MM.1S (cell line): ENCODE data around the gene SLC2A1.
A peak's percentile ranks its signal among the peaks of the same experiment; 100 is the strongest.

Experiments
- DNase-seq: peaks from one replicate; pipeline ENCODE4 v3.0.0-alpha.2; 2015
- H2AFZ ChIP-seq: fragments of 300-600 bp; sonication (generic); 2 replicates; pipeline ENCODE4 v1.6.0; 2016; ENCODE audit warnings: antibody characterized with exemption, low read length
- H3F3A ChIP-seq: fragments of 300-600 bp; sonication (generic); 2 replicates; pipeline ENCODE4 v1.6.1; 2016; ENCODE audit warnings: mild to moderate bottlenecking, antibody characterized with exemption, low read length, moderate library complexity, mixed read lengths; ENCODE audit not compliant: insufficient read depth
- H3K27ac ChIP-seq: fragments of 300-600 bp; sonication (generic); 2 replicates; pipeline ENCODE4 v1.5.1; 2016; ENCODE audit warnings: mild to moderate bottlenecking, low read length
- H3K27me3 ChIP-seq: fragments of 300-600 bp; sonication (generic); replicated peaks from 2 replicates; pipeline ENCODE4 v1.6.0; 2016; ENCODE audit warnings: low read length; ENCODE audit not compliant: insufficient read depth
- H3K36me3 ChIP-seq: fragments of 300-600 bp; sonication (generic); replicated peaks from 2 replicates; pipeline ENCODE4 v1.6.1; 2016; ENCODE audit warnings: mild to moderate bottlenecking, low read length, mixed read lengths; ENCODE audit not compliant: insufficient read depth
- H3K4me1 ChIP-seq: fragments of 300-600 bp; sonication (generic); 2 replicates; pipeline ENCODE4 v1.6.1; 2016; ENCODE audit warnings: low read length, mixed read lengths
- H3K4me2 ChIP-seq: fragments of 300-600 bp; sonication (generic); 2 replicates; pipeline ENCODE4 v1.6.0; 2016; ENCODE audit warnings: low read depth, low read length
- H3K4me3 ChIP-seq: fragments of 300-600 bp; sonication (generic); 2 replicates; pipeline ENCODE4 v1.5.1; 2016; ENCODE audit warnings: low read length, mixed read lengths
- H3K79me2 ChIP-seq: fragments of 300-600 bp; sonication (generic); 2 replicates; pipeline ENCODE4 v1.6.1; 2016; ENCODE audit warnings: mixed run types, low read length, mixed read lengths
- H3K9ac ChIP-seq: fragments of 300-600 bp; sonication (generic); 2 replicates; pipeline ENCODE4 v1.6.1; 2016; ENCODE audit warnings: low read length, mixed read lengths
- H3K9me2 ChIP-seq: fragments of 300-600 bp; sonication (generic); replicated peaks from 2 replicates; pipeline ENCODE4 v1.6.1; 2016; ENCODE audit warnings: mild to moderate bottlenecking, low read length, mixed read lengths; ENCODE audit not compliant: insufficient read depth
- H3K9me3 ChIP-seq: fragments of 300-600 bp; sonication (generic); replicated peaks from 2 replicates; pipeline ENCODE4 v1.6.1; 2016; ENCODE audit warnings: mild to moderate bottlenecking, low read length, mixed read lengths; ENCODE audit not compliant: insufficient read depth
- H4K20me1 ChIP-seq: fragments of 300-600 bp; sonication (generic); 2 replicates; pipeline ENCODE4 v1.6.1; 2016; ENCODE audit warnings: mild to moderate bottlenecking, low read length, moderate library complexity, mixed read lengths; ENCODE audit not compliant: insufficient read depth
- EZH2 ChIP-seq: fragments of 300-600 bp; sonication (generic); optimal IDR thresholded peaks from 2 replicates; pipeline ENCODE3; 2017; ENCODE audit warnings: low read depth, mild to moderate bottlenecking, antibody characterized with exemption, low read length, mixed read lengths
- EZH2phosphoT487 ChIP-seq: fragments of 300-600 bp; sonication (generic); IDR thresholded peaks from 2 replicates; pipeline ENCODE4 v1.6.1; 2018; ENCODE audit warnings: antibody characterized with exemption, low read length
- TF ChIP-seq, protein P1 (sequence below): fragments of 300-600 bp; sonication (generic); IDR thresholded peaks from 2 replicates; pipeline ENCODE4 v1.5.1; 2016; ENCODE audit warnings: antibody characterized with exemption, low read length, mixed read lengths

SLC2A1 gene

DNA sequence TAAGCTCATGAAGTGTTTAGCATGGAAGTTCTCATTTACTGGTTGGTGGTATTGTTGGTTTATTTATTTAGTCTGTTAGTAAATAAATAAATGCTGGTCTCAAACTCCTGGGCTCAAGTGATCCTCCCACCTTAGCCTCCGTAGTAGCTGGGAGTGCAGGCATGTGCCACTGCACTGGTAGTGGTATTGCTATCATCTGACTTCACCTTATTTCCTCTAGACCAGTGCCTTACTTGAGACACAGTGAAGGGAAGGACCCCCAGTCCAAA, 1.4 kb upstream of the SLC2A1 start:
- H3K9me3 ChIP-seq = no peaks in the 10 kb centered on the region
- 0 out of 2 replicates have a peak, but pooled peaks cover 3% of the 10 kb centered on the region for H3K27me3 ChIP-seq
- no peak overlapping the region for H3K9ac ChIP-seq
- no peak overlapping the region for H2AFZ ChIP-seq
- H3K36me3 ChIP-seq = no peaks in the 10 kb centered on the region
- 0 out of 2 replicates have a peak, but pooled peaks cover 5% of the 10 kb centered on the region for H3F3A ChIP-seq
- no peaks in the 10 kb centered on the region for H4K20me1 ChIP-seq
- H3K4me3 ChIP-seq = no peak overlapping the region
- no peak overlapping the region for H3K27ac ChIP-seq
- H3K4me1 ChIP-seq = 0 out of 2 replicates have a peak, but pooled peaks cover 7% of the 10 kb centered on the region
- H3K4me2 ChIP-seq = no peak overlapping the region
- no peak for DNase-seq
- peaks cover 27% of the 10 kb centered on the region for H3K79me2 ChIP-seq
- TF ChIP-seq EZH2phosphoT487 (no peak), EZH2 (no peak)
- TF ChIP-seq, protein P1, sequence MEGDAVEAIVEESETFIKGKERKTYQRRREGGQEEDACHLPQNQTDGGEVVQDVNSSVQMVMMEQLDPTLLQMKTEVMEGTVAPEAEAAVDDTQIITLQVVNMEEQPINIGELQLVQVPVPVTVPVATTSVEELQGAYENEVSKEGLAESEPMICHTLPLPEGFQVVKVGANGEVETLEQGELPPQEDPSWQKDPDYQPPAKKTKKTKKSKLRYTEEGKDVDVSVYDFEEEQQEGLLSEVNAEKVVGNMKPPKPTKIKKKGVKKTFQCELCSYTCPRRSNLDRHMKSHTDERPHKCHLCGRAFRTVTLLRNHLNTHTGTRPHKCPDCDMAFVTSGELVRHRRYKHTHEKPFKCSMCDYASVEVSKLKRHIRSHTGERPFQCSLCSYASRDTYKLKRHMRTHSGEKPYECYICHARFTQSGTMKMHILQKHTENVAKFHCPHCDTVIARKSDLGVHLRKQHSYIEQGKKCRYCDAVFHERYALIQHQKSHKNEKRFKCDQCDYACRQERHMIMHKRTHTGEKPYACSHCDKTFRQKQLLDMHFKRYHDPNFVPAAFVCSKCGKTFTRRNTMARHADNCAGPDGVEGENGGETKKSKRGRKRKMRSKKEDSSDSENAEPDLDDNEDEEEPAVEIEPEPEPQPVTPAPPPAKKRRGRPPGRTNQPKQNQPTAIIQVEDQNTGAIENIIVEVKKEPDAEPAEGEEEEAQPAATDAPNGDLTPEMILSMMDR = no peak
- H3K9me2 ChIP-seq = no peaks in the 10 kb centered on the region

DNA sequence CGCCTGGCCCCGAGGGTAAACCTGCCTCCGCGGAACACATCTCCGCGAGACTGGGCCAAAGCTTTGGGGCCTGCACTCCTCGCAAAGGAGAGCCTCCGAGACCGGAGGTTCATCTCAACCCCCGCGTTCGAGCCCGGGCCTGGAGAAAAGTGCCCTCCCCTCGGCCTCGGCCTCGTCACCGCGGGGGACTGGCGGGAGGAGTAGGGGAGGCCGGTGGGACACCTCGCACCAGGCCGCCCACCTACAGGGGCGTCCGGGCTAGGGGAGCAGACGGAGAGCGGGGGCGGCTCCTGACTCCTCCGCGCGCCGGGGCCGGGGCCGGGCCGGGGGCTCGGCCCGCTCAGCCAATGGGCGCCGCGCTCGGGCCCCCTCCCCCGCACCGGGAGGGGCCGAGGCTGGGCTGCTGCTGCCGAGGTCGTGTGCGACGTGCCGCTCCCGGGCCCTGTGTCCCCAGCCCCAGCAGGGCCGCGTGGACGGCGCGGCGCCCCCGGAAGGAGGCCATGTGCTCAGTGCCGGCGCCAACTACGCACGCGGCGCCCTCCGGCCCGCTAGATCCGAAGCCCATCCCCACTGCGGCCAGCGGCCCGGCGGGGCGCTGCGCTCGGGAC, 684 bp downstream of the SLC2A1 start:
- Histone ChIP-seq H3K27ac (peak overlapping the region; percentile 51; the same call in 1 of the 2 replicates), H3K4me1 (0 out of 2 replicates have a peak, but pooled peaks cover 7% of the 10 kb centered on the region)

DNA sequence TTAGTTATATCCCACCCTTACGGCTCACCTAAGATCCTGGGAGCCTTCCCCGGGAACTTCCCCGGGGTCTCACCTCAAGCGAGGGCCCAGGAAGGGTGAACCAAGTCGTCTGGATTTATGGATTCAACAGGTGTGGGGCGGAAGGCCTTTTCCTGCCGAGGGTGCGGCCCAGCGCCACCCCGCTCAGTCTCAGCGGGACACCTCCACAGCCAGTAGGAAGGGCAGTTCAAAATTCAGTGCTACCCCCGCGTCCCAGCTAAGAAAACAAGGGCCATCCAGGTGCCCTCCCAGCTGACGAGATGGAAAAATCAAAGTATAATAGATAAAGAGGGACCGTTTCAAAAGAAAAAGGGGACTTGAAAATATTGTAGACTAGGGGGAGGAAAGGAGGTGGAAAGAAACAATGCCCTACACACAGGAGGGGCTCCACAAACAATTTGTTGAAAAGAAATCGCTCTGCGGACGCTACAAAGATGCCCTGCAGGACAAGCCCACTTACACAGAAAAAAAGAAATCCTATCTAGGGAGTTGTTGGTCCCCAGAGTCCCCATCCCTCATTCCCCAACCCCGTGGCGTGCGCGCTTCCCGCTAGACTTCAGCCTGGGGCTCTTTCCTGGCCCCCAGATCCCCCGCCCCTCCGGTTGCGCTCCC, 1.3 kb downstream of the SLC2A1 start:
- peak; percentile 31 for DNase-seq
- Histone ChIP-seq H3K9ac (peak overlapping the region; percentile 68), H3K27me3 (0 out of 2 replicates have a peak, but pooled peaks cover 3% of the 10 kb centered on the region), H4K20me1 (0 out of 2 replicates have a peak, but pooled peaks cover 1% of the 10 kb centered on the region), H2AFZ (peak overlapping the region; percentile 65), H3K4me2 (peak overlapping the region; percentile 82), H3K4me1 (0 out of 2 replicates have a peak, but pooled peaks cover 9% of the 10 kb centered on the region), H3K79me2 (peaks cover 55% of the 10 kb centered on the region), H3K9me3 (no peaks in the 10 kb centered on the region), H3K4me3 (peak overlapping the region; percentile 75), H3K36me3 (no peaks in the 10 kb centered on the region), H3F3A (0 out of 2 replicates have a peak, but pooled peaks cover 5% of the 10 kb centered on the region), H3K9me2 (no peaks in the 10 kb centered on the region), H3K27ac (peak overlapping the region; percentile 51; the same call in 1 of the 2 replicates)
- no peak for TF ChIP-seq EZH2
- TF ChIP-seq EZH2phosphoT487 = no peak
- TF ChIP-seq, protein P1 = no peak

More for the DNA sequence above, 684 bp downstream of the SLC2A1 start:
- Histone ChIP-seq H3K79me2 (peaks cover 48% of the 10 kb centered on the region), H3K4me3 (peak overlapping the region; percentile 75), H3K9me3 (no peaks in the 10 kb centered on the region), H2AFZ (peak overlapping the region; percentile 65), H4K20me1 (no peaks in the 10 kb centered on the region), H3K9me2 (no peaks in the 10 kb centered on the region), H3F3A (0 out of 2 replicates have a peak, but pooled peaks cover 5% of the 10 kb centered on the region), H3K9ac (peak overlapping the region; percentile 68), H3K36me3 (no peaks in the 10 kb centered on the region), H3K4me2 (peak overlapping the region; percentile 82), H3K27me3 (0 out of 2 replicates have a peak, but pooled peaks cover 3% of the 10 kb centered on the region)
- DNase-seq = peak; percentile 73
- TF ChIP-seq EZH2 = no peak
- no peak for TF ChIP-seq EZH2phosphoT487
- TF ChIP-seq, protein P1 = no peak
